Karpas-422 (cell line): ENCODE data around the gene SRGAP2B. TPM values are rescaled to one million over a fixed set of nuclear protein-coding genes. Genes with fewer than 3 reads are reported as not detected.
"Not testable (repeated sequence)": the region's sequence is repeated elsewhere in the genome, so short reads cannot be mapped to it uniquely, and the experiment has no call there.

Source experiments
- DNase-seq: peaks from one replicate; pipeline ENCODE4 v3.0.0-alpha.2; 2015
- H2AFZ ChIP-seq: fragments of 200-600 bp; sonication (generic); 2 replicates; pipeline ENCODE4 v1.6.1; 2014; ENCODE audit warnings: antibody characterized with exemption, low read length, mixed read lengths
- H3K27ac ChIP-seq: fragments of 200-600 bp; sonication (generic); 2 replicates; pipeline ENCODE4 v1.5.1; 2014; ENCODE audit warnings: mild to moderate bottlenecking, low read length, moderate library complexity
- H3K27me3 ChIP-seq: fragments of 200-600 bp; sonication (generic); 2 replicates; pipeline ENCODE4 v1.6.1; 2014; ENCODE audit warnings: low read length, mixed read lengths
- H3K36me3 ChIP-seq: fragments of 200-600 bp; sonication (generic); 2 replicates; pipeline ENCODE4 v1.6.1; 2014; ENCODE audit warnings: low read length, mixed read lengths; ENCODE audit not compliant: insufficient read depth
- H3K4me1 ChIP-seq: fragments of 200-600 bp; sonication (generic); 2 replicates; pipeline ENCODE4 v1.6.1; 2014; ENCODE audit warnings: mild to moderate bottlenecking, low read length, mixed read lengths
- H3K4me2 ChIP-seq: fragments of 200-600 bp; sonication (generic); 2 replicates; pipeline ENCODE4 v1.6.1; 2014; ENCODE audit warnings: low read length, low read depth, mild to moderate bottlenecking; ENCODE audit not compliant: poor library complexity, severe bottlenecking
- H3K4me3 ChIP-seq: fragments of 200-600 bp; sonication (generic); 2 replicates; pipeline ENCODE4 v1.5.1; 2014; ENCODE audit warnings: mild to moderate bottlenecking, antibody characterized with exemption, low read length, mixed read lengths
- H3K79me2 ChIP-seq: fragments of 200-600 bp; sonication (generic); 2 replicates; pipeline ENCODE4 v1.6.1; 2014; ENCODE audit warnings: mild to moderate bottlenecking, low read length, mixed read lengths
- H3K9ac ChIP-seq: fragments of 200-600 bp; sonication (generic); 2 replicates; pipeline ENCODE4 v1.6.0; 2014; ENCODE audit warnings: low read length
- H3K9me2 ChIP-seq: fragments of 200-600 bp; sonication (generic), shearing (Covaris generic); replicated peaks from 2 replicates; pipeline ENCODE4 v1.6.0; 2014; ENCODE audit warnings: mild to moderate bottlenecking, low read length, moderate library complexity; ENCODE audit not compliant: insufficient read depth
- H3K9me3 ChIP-seq: fragments of 300-700, 200-600 bp; sonication (generic); 2 replicates; pipeline ENCODE4 v1.6.1; 2014; ENCODE audit warnings: low read length, mixed read lengths
- H4K20me1 ChIP-seq: fragments of 200-600 bp; sonication (generic); 2 replicates; pipeline ENCODE4 v1.6.1; 2014; ENCODE audit warnings: mild to moderate bottlenecking, antibody characterized with exemption, low read length, low read depth; ENCODE audit not compliant: insufficient read depth
- total RNA-seq: library from RNA; depleted of rRNA; stranded (reverse); fragments of >200 nt; shearing (Covaris generic); gene quantifications from 2 replicates; pipeline ENCODE4 v1.2.3, GENCODE V29; 2014; ENCODE audit warnings: low replicate concordance

Gene SRGAP2B
- total RNA-seq, 1 experiment from 2014 or later = 16.0 TPM

DNA sequence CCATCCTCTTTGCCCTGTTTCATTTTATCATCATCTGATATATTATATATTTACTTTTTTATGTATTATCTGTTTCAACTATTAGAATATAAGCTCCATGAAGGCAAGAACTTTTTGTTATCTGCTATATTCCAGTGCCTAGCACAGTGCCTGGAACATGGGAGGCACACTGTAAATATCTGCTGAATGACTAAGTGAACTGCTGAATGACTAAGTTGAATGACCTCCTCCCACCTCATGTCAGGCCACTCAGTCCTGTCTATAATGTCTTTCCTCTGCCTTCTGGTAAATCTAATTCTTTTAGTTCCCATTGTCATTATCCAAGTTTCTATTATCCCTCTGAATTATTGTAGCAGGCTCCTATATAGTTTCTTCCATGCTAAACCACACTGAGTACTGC is 156.5 kb downstream of the SRGAP2B start:
- not testable (repeated sequence) for H3K4me3 ChIP-seq, H3K27me3 ChIP-seq, H3K4me1 ChIP-seq, H3K9me3 ChIP-seq, DNase-seq, H3K9me2 ChIP-seq, H3K36me3 ChIP-seq, H3K27ac ChIP-seq, H3K4me2 ChIP-seq, H2AFZ ChIP-seq, H3K9ac ChIP-seq, H4K20me1 ChIP-seq, H3K79me2 ChIP-seq

DNA sequence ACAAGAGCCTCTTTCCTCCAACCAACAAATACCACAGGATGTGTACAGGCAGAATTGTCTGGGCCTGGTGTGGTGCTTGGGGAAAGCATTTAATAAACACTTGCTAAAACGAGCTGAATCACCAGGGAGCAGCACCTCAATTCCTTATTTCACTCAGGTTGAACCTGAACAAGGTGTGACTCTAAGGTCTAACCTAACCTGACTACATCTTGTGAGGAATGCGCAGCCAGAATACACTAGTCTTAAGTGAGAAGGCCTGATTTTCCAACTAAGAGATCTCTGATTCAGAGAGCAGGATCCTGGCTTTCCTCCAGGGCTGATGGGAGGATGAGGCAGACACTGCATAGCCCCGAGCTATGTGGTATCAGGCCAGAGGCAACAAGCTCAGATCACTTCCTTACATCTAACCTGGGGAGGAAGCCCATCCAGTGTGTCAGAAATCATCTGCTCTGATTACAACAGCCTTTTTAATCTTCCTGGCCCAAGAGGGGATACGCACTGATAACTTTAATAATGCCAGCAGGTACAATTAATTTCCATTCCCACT is 158.9 kb downstream of the SRGAP2B start:
- not testable (repeated sequence) for H3K4me3 ChIP-seq, H3K9ac ChIP-seq, H3K9me2 ChIP-seq, H3K4me1 ChIP-seq, H2AFZ ChIP-seq, H3K4me2 ChIP-seq, H3K36me3 ChIP-seq, H3K27me3 ChIP-seq, H4K20me1 ChIP-seq, H3K9me3 ChIP-seq, DNase-seq, H3K27ac ChIP-seq, H3K79me2 ChIP-seq

DNA sequence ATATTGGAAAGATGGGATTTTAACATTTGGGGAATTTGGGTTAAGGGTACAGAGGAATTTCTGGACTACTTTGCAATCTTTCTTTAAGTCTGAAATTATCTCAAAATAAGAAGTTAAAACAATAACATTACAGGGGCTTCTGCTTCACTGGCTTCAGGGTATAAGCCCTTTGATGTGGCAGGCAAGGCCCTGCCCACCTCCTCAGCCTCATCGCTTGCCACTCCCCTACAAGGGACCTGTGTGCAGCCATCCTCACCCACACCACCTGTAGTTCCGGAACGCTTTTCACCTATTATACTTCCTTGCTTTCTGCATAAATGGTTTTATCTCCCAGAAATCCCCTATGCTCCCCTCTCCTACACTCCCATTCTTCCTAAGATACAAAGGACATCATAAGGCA is 159.8 kb downstream of the SRGAP2B start:
- not testable (repeated sequence) for H3K79me2 ChIP-seq, H3K36me3 ChIP-seq, H4K20me1 ChIP-seq, H3K4me3 ChIP-seq, H3K4me1 ChIP-seq, H3K4me2 ChIP-seq, H3K27me3 ChIP-seq, H3K9me2 ChIP-seq, H3K27ac ChIP-seq, DNase-seq, H3K9ac ChIP-seq, H2AFZ ChIP-seq, H3K9me3 ChIP-seq

- not testable (repeated sequence) for H3K9me3 ChIP-seq, H3K4me3 ChIP-seq, H3K4me2 ChIP-seq, H2AFZ ChIP-seq, H3K27ac ChIP-seq, H3K79me2 ChIP-seq, H4K20me1 ChIP-seq, H3K4me1 ChIP-seq, H3K36me3 ChIP-seq, H3K27me3 ChIP-seq, H3K9me2 ChIP-seq, DNase-seq, H3K9ac ChIP-seq
These were observed 162.1 kb downstream of the SRGAP2B start for GRCh38 chr1:144933014-144933413.

DNA sequence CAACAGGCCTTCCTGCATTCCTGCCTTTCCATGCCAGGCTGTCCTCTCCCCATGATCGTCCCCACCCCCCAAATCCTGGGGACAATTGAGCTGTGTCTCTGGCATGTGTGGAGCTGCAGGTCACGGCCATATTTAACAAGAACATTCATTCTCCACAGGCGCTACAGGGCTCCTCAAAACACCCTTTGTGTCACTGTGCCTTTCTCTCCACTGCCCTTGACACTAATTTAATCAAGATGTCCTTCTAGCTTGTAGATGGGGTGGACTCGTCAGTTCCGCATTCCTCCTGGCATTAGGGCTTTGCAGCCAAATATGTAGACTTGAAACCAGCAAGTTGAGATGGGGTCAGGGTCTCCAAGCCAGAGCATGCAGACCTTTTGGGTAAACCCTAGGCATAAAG is 163.0 kb downstream of the SRGAP2B start:
- not testable (repeated sequence) for H3K36me3 ChIP-seq, H4K20me1 ChIP-seq, H3K9ac ChIP-seq

DNA sequence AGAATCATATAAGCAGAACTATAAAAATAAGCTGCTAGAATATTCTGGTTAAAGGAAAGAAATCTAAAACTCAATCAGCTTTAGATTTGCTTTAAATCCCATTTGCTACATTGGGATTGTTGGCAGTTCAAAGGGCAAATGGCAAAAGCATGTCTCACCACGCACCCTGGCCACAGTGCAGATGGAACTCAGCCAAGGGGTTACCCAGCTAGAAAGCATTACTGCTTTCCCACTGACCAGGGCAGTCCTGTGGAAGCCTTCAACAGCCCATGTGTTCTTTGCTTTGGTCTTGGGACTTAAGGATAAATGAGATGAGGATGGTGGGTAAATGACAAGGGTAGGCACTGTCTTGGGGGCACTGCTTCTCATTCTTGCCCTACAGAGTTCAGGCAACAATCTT is 163.6 kb downstream of the SRGAP2B start:
- H3K79me2 ChIP-seq, H3K9me2 ChIP-seq, H3K9me3 ChIP-seq, H3K9ac ChIP-seq, H3K36me3 ChIP-seq, H3K27me3 ChIP-seq, H3K4me3 ChIP-seq, H3K4me2 ChIP-seq, DNase-seq, H3K27ac ChIP-seq, H3K4me1 ChIP-seq, H4K20me1 ChIP-seq, H2AFZ ChIP-seq: not testable (repeated sequence)

More for the DNA sequence above, 163.0 kb downstream of the SRGAP2B start:
- not testable (repeated sequence) for H3K9me3 ChIP-seq, H3K27me3 ChIP-seq, H3K9me2 ChIP-seq, H3K4me1 ChIP-seq, H3K79me2 ChIP-seq, H3K4me2 ChIP-seq, H2AFZ ChIP-seq, H3K27ac ChIP-seq, H3K4me3 ChIP-seq
- DNase-seq = peak; percentile 19

GRCh38 chr1:144930085-144930777 is 164.9 kb downstream of the SRGAP2B start:
- not testable (repeated sequence) for H3K4me1 ChIP-seq, H3K4me3 ChIP-seq, H2AFZ ChIP-seq, H3K36me3 ChIP-seq, H3K27ac ChIP-seq, H3K9me3 ChIP-seq, H4K20me1 ChIP-seq, H3K9ac ChIP-seq, H3K27me3 ChIP-seq, H3K9me2 ChIP-seq, H3K79me2 ChIP-seq, H3K4me2 ChIP-seq
- DNase-seq = peak; percentile 42

DNA sequence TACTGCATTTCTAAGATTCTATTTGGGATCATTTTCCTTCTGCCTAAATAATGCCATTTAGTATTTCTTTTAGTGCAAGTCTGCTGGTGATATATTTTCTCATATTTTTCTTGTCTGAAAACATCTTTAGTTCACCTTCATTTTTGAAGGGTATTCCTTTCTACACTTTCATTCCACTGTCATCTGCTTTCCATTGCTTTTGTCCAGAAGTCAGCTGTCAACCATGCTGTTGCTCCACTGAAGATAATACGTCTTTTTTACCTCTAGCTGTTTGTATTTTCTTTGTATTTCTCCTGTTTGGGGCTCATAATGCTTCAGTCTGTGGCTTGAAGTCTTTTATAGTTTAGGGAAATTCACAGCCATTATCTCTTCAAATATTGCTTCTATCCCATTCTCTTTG is 167.8 kb downstream of the SRGAP2B start:
- not testable (repeated sequence) for H3K27me3 ChIP-seq, H3K4me2 ChIP-seq, H3K27ac ChIP-seq, DNase-seq, H3K4me1 ChIP-seq, H3K9ac ChIP-seq, H3K9me2 ChIP-seq, H3K9me3 ChIP-seq, H3K36me3 ChIP-seq, H3K4me3 ChIP-seq, H2AFZ ChIP-seq, H4K20me1 ChIP-seq, H3K79me2 ChIP-seq

DNA sequence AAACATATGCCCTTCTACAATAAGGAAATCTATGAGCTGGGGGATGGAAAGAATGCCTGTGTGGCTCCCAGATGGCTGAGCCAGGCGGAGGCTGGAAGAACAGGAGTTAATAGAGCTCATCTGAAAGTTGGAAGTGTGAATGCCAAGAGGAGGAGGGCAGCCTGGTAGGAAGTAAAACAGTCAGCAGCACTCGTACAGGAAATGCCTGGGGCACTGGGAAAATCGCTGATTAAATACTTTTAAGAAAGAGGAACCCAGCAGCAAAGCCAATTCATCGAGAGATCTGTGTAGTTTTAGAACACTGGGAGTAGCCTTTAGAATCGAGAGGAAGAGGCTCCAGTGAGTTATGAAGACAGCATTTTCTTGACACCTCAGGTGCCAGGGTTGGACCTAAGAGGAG is 171.5 kb downstream of the SRGAP2B start:
- not testable (repeated sequence) for H2AFZ ChIP-seq, H3K79me2 ChIP-seq, H3K4me3 ChIP-seq, H3K36me3 ChIP-seq, H3K9me3 ChIP-seq, H3K27me3 ChIP-seq, H3K9ac ChIP-seq, H3K27ac ChIP-seq, H3K4me1 ChIP-seq, DNase-seq, H3K4me2 ChIP-seq, H4K20me1 ChIP-seq, H3K9me2 ChIP-seq
